Stimulated activated memory B cell treated with anti-CD40 and anti-IgM and Interleukin-4, amounts not matched to agents 10 μg/mL and 1 μg/mL and 100 μg/mL, for 72 hours (primary cell): ENCODE measurements around the gene BCR.

Experiments
- ATAC-seq: fragments of 150-1000 bp; cut with Tn5 transposase; 2 replicates; pipeline ENCODE4 v1.10.0; 2021
- H3K27ac Mint-ChIP-seq: one replicate; pipeline ENCODE4 v1.8.0; 2022; ENCODE audit warnings: mild to moderate bottlenecking, mixed read lengths
- H3K27me3 Mint-ChIP-seq: one replicate; pipeline ENCODE4 v1.8.0; 2022; ENCODE audit warnings: mixed read lengths
- H3K36me3 Mint-ChIP-seq: one replicate; pipeline ENCODE4 v1.8.0; 2022; ENCODE audit warnings: mixed read lengths
- H3K4me1 Mint-ChIP-seq: one replicate; pipeline ENCODE4 v1.8.0; 2022; ENCODE audit warnings: mixed read lengths
- H3K4me3 Mint-ChIP-seq: one replicate; pipeline ENCODE4 v1.8.0; 2022; ENCODE audit warnings: mild to moderate bottlenecking, moderate library complexity, mixed read lengths
- H3K9me3 Mint-ChIP-seq: one replicate; pipeline ENCODE4 v1.8.0; 2022; ENCODE audit warnings: mixed read lengths

Gene BCR

GRCh38 chr22:23256171-23256932, 76.0 kb downstream of the BCR start:
- no peak overlapping the region for H3K27ac Mint-ChIP-seq
- no peak for ATAC-seq
- H3K36me3 Mint-ChIP-seq, result peaks cover 28% of the 10 kb centered on the region
- H3K4me1 Mint-ChIP-seq, result peaks cover 24% of the 10 kb centered on the region
- no peak overlapping the region for H3K4me3 Mint-ChIP-seq
- no peaks in the 10 kb centered on the region for H3K27me3 Mint-ChIP-seq
- H3K9me3 Mint-ChIP-seq, result no peaks in the 10 kb centered on the region

- H3K9me3 Mint-ChIP-seq, result no peaks in the 10 kb centered on the region
- ATAC-seq, result no peak
- H3K27ac Mint-ChIP-seq, result no peak overlapping the region
- H3K27me3 Mint-ChIP-seq, result no peaks in the 10 kb centered on the region
- no peak overlapping the region for H3K4me3 Mint-ChIP-seq
- H3K36me3 Mint-ChIP-seq, result peaks cover 35% of the 10 kb centered on the region
- H3K4me1 Mint-ChIP-seq, result peaks cover 24% of the 10 kb centered on the region
These were observed 76.9 kb downstream of the BCR start for GRCh38 chr22:23256986-23257888.

GRCh38 chr22:23257889-23258825, 77.8 kb downstream of the BCR start:
- Mint-ChIP-seq H3K27me3 (no peaks in the 10 kb centered on the region), H3K36me3 (peaks cover 35% of the 10 kb centered on the region), H3K9me3 (no peaks in the 10 kb centered on the region), H3K4me1 (peaks cover 17% of the 10 kb centered on the region), H3K4me3 (no peak overlapping the region), H3K27ac (no peak overlapping the region)
- no peak for ATAC-seq

- H3K27me3 Mint-ChIP-seq, result no peaks in the 10 kb centered on the region
- peaks cover 13% of the 10 kb centered on the region for H3K4me1 Mint-ChIP-seq
- ATAC-seq, result no peak
- H3K36me3 Mint-ChIP-seq, result peaks cover 33% of the 10 kb centered on the region
- no peaks in the 10 kb centered on the region for H3K9me3 Mint-ChIP-seq
- H3K27ac Mint-ChIP-seq, result no peak overlapping the region
- no peak overlapping the region for H3K4me3 Mint-ChIP-seq
These were observed 78.5 kb downstream of the BCR start for GRCh38 chr22:23258826-23259170.

GRCh38 chr22:23259916-23260644, 79.8 kb downstream of the BCR start:
- ATAC-seq, result no peak
- H3K4me3 Mint-ChIP-seq, result no peak overlapping the region
- H3K27me3 Mint-ChIP-seq, result no peaks in the 10 kb centered on the region
- H3K4me1 Mint-ChIP-seq, result peaks cover 17% of the 10 kb centered on the region
- no peaks in the 10 kb centered on the region for H3K9me3 Mint-ChIP-seq
- no peak overlapping the region for H3K27ac Mint-ChIP-seq
- peaks cover 29% of the 10 kb centered on the region for H3K36me3 Mint-ChIP-seq

- peaks cover 10% of the 10 kb centered on the region for H3K4me1 Mint-ChIP-seq
- H3K4me3 Mint-ChIP-seq, result no peak overlapping the region
- H3K9me3 Mint-ChIP-seq, result no peaks in the 10 kb centered on the region
- no peak overlapping the region for H3K27ac Mint-ChIP-seq
- ATAC-seq, result no peak
- peaks cover 27% of the 10 kb centered on the region for H3K36me3 Mint-ChIP-seq
- no peaks in the 10 kb centered on the region for H3K27me3 Mint-ChIP-seq
These were observed 80.6 kb downstream of the BCR start for GRCh38 chr22:23260645-23261581.

GRCh38 chr22:23261900-23262450, 81.7 kb downstream of the BCR start:
- Mint-ChIP-seq H3K27ac (no peak overlapping the region), H3K36me3 (peaks cover 22% of the 10 kb centered on the region), H3K4me3 (no peak overlapping the region), H3K4me1 (peaks cover 7% of the 10 kb centered on the region), H3K9me3 (no peaks in the 10 kb centered on the region), H3K27me3 (no peaks in the 10 kb centered on the region)
- ATAC-seq, result no peak

- Mint-ChIP-seq H3K36me3 (peaks cover 20% of the 10 kb centered on the region), H3K27ac (no peak overlapping the region), H3K4me3 (no peak overlapping the region), H3K9me3 (no peaks in the 10 kb centered on the region), H3K27me3 (no peaks in the 10 kb centered on the region), H3K4me1 (peaks cover 7% of the 10 kb centered on the region)
- ATAC-seq, result no peak
These were observed 82.4 kb downstream of the BCR start for GRCh38 chr22:23262518-23263332.

GRCh38 chr22:23263651-23264555, 83.6 kb downstream of the BCR start:
- Mint-ChIP-seq H3K4me3 (peak overlapping the region; percentile 9), H3K36me3 (peaks cover 20% of the 10 kb centered on the region), H3K9me3 (no peaks in the 10 kb centered on the region), H3K4me1 (peaks cover 13% of the 10 kb centered on the region), H3K27me3 (no peaks in the 10 kb centered on the region), H3K27ac (peak overlapping the region; percentile 34)
- peak; percentile 82 for ATAC-seq

GRCh38 chr22:23264610-23265367, 84.5 kb downstream of the BCR start:
- no peak for ATAC-seq
- Mint-ChIP-seq H3K27me3 (no peaks in the 10 kb centered on the region), H3K9me3 (no peaks in the 10 kb centered on the region), H3K27ac (peak overlapping the region; percentile 34), H3K36me3 (peaks cover 20% of the 10 kb centered on the region), H3K4me1 (peaks cover 22% of the 10 kb centered on the region), H3K4me3 (no peak overlapping the region)

- no peak for ATAC-seq
- no peaks in the 10 kb centered on the region for H3K9me3 Mint-ChIP-seq
- H3K27ac Mint-ChIP-seq, result no peak overlapping the region
- H3K36me3 Mint-ChIP-seq, result peaks cover 20% of the 10 kb centered on the region
- H3K4me3 Mint-ChIP-seq, result no peak overlapping the region
- H3K27me3 Mint-ChIP-seq, result no peaks in the 10 kb centered on the region
- peaks cover 27% of the 10 kb centered on the region for H3K4me1 Mint-ChIP-seq
These were observed 85.0 kb downstream of the BCR start for GRCh38 chr22:23265368-23265700.
